ENCODE data around the gene LZIC.
"Not testable (repeated sequence)": the region's sequence is repeated elsewhere in the genome, so short reads cannot be mapped to it uniquely, and the experiment has no call there.

Gene LZIC

DNA sequence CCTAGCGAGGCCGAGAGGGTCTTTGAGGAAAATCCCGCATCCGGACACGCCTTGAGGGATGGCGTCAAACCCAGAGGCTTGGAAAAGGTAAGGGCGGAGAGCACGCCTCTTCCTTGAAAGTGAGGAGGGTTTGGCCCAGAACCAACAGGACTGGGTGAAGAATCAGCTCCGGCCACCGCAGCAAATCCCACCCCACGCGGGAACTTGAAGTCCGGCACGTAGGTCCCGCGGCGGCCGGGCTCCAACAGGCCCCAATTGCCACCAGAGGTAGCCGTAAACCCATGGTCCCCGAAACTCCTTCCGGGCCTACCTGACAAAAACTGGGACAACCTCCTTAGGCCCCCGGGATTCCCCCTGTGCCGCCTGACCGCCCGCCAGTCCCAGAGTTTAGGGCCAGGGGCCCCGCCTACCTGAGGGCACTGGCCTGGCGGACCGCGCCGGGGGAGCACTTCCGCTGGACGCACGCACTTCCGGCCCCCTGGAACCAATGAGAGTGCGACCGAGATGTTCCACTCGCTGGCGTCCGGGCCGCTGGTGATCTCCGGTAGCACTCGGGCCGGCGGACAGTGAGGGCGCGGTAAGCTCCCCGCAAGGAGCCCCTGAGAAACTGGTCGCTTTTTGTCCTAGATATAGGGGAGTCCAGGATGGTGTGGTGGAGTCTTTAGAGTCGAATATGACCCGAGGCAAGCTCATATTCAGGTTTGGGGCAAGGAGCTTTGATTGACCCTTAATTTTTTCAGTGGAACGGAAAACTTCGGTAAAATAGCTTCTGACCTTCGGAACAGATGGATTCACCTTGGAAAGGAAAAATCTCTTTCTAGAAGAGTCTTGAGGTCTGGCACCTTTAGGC, at the start of gene LZIC, which contains the start of gene NMNAT1:
Gene LZIC (minus strand): TSS at position 453 of the 850 bp plus-strand sequence. CDS start 6,772 bp downstream, outside the sequence.
Gene NMNAT1 (plus strand): TSS at position 537 of the 850 bp plus-strand sequence. CDS start 28,599 bp downstream, outside the sequence.
- peak; percentile 91 to 94 for DNase-seq

DNA sequence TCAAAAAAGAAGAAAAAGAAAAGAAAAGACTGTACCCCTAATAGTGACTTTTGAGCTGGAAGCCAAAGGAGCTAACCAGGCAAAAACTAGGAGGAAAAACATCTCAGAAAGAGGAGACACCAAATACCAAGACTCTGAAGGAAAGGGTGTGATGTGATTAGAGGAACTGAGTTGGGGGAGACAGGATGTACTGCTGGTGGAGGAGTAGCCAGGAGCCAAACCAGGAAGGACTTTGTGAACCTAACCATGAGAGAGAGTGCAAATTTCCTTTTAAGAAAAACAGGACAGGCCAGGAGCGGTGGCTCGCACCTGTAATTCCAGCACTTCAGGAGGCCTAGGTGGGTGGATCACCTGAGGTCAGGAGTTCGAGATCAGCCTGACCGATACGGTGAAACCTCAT, 49.7 kb upstream of the LZIC start:
- DNase-seq: no peak

DNA sequence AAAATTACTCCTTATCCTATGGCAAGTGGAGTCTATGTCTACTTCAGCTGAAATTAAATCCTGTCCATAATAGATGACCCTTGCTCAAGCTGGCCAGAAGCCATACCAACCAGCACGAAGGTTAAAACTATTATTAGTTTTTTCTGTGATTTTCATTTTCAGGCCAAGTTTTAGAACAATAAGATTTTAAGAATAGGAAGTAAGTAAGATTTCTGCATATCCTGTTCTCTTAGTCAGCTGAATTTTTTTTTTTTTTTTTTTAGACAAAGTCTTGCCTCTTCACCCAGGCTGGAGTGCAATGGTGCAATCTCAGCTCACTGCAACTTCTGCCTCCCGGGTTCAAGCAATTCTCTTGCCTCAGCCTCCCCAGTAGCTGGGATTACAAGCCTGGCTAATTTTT, 47.8 kb upstream of the LZIC start:
- DNase-seq: no peak

DNA sequence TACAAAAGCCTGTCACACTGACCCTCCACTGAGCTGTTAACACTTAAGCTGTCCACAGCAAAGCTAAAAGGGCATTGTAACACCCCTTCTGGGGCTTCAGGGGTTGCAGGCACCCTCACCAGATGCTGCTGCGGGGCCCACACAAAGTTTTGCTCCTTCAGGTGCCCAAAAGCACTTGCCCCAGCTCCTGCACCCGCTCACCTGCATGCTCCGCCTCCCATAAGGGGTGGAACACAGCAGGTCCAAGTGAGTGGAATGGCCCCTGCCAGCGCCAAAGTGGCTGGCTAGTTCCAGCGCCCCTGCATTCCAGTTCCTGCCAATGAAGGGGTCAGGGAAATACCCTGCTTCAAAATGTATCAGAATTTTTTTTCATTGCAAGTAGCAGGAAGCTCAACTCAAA, 46.6 kb upstream of the LZIC start:
- no peak for DNase-seq

DNA sequence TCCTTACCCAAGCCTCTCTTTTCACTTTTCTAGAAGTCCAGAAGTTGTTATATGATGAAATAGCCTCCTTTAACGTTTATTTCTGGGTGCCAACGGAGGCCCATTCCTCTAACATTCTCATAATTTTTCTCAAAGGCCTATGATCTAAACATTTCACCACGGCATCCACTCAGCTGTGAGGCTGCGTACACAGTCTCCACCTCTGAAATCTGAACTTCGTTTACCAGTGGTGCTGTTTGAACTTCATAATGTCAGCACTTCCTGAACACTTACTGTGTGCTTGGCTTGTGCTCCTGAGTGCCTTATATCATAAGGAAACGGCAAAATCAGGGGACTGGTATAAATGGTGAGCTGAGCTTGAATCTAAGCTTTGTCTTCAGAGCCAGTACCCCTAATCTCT, 41.8 kb upstream of the LZIC start:
- DNase-seq: no peak

DNA sequence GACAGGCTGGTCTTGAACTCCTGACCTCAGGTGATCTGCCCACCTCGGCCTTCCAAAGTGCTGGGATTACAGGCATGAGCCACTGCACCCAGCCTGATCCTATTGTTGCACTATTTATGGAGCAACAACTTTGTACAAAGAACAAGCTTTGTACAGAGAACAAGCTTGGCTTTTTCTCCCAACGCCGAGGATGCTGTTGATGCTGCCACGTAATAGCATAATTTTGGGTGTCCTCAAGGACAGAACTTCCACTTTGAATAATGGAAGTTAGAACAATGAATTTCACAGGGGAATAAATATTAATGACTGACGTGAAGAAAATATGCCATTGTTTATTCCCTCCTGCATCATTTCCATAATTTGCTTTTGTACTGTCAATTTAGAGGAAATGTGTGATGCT, 41.1 kb upstream of the LZIC start:
- DNase-seq: no peak

DNA sequence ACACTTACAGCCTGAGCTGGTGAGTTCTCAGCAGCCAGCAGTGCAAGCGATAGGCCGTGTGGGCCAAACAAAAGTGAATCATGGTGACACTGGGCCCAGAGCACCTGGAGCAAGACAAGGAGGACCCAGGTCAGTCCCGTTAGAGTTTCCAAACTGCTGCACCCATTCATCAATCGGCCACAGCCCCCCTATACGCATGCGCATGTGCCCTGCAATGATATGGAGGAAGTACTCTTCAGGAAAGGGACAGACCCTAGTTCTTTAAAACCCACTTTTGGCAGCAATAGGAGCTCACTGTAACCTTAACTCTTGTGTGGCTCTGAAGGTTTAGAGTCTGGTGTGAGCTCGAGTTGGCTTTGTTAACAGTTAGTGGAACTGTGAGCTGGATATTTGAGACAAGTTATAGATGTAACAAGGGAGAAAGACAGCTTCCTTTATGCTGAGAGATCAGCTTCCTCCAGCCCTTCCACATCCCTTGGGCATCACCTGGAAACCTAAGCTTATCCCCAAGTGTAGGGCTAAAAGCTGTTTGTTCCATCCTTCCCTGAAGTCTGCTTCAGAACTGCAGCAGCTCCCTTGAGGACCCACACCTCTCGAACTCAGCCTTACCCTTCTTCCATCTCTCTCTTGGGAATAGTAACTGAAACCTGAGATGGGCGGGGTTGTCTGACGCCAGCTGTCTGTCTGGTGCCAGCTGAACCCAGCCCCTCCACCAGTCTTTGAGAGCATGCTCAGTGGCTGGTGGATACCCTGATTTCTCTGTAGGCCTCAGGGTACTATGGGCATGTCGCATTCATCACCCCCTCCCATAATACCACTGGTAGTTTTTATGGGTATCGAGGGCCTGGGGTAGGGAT, 17.7 kb upstream of the LZIC start:
- no peak for DNase-seq

DNA sequence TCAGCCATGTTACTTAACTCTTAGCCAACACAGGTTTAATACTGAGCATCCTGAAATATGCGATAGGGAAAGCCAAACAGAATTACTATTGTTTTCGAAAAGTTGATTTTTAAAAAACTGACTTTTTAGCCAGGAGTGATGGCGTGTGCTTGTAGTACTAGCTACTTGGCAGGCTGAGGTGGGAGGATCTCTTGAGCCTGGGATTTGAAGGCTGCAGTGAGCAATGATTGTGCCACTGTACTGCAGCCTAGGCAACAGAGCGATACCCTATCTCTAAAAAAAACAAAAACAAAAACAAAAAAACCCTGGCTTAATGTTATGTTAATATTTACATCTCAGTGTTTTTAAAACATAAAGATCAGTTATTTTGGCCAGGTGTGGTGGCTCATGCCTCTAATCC, 16.8 kb upstream of the LZIC start:
- DNase-seq: no peak

DNA sequence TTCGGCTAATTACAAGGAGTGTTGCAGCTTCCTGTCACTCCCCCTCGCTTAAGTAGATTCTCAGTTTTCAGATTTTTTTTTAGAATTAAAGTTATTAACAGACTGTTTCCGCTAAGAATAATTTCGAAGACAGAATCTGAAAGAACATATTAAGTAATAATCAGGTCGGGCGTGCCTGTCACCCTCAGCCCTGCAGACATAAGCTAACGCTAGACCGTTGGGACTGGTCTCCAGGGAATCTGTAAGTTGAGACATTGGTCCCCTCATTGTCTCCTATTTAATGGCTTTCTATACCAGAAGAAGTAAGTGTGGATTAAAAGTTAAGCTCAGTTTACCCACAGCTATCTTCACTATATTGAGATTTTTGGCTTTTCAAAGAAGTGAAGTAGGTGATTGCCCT, 14.5 kb upstream of the LZIC start:
- no peak for DNase-seq

DNA sequence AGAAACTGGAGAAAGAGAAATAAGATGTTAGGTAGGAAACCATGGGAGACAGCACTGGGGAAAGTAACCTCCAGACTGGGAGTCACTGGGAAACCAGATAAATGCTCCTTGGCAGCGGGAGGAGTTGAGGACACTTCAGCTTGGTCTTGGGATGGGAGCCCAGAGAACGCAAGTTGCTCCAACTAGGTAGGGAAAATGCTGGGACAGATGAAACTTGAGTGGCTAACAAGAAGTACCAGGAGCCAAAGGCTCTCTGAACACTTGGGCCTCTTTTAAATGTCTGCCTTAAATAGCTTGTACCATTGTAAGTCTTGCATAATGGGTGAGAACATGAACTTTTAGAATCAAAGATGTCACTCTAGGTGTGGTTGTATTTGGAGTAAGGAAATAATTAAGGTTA, 3.1 kb upstream of the LZIC start:
- no peak for DNase-seq

DNA sequence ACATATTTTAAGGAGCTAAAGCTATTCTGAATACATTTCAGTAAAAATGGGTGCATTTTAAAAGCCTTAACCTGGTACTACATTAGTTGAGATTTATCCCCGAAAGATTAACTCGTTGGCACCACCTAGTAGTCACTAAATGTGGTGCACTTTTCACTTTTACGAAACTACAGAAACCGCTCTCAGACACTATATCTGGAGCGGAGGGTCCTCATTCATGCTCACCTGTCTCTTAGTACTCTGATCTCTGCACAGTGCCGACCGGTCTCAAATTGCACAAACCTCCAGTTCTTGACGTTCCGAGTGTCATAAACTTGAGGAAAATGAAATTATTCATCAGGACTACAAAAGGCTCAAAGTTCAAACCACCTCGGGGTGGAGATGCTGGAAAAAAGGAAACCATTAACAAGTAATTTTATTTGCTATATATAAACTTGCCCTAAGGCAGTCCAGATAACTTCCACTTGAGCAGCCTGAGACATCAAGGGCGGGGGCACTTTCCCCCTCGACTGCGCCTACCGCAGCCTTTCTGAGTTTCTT, 722 bp downstream of the LZIC start:
- DNase-seq: peak; percentile 9 to 29

DNA sequence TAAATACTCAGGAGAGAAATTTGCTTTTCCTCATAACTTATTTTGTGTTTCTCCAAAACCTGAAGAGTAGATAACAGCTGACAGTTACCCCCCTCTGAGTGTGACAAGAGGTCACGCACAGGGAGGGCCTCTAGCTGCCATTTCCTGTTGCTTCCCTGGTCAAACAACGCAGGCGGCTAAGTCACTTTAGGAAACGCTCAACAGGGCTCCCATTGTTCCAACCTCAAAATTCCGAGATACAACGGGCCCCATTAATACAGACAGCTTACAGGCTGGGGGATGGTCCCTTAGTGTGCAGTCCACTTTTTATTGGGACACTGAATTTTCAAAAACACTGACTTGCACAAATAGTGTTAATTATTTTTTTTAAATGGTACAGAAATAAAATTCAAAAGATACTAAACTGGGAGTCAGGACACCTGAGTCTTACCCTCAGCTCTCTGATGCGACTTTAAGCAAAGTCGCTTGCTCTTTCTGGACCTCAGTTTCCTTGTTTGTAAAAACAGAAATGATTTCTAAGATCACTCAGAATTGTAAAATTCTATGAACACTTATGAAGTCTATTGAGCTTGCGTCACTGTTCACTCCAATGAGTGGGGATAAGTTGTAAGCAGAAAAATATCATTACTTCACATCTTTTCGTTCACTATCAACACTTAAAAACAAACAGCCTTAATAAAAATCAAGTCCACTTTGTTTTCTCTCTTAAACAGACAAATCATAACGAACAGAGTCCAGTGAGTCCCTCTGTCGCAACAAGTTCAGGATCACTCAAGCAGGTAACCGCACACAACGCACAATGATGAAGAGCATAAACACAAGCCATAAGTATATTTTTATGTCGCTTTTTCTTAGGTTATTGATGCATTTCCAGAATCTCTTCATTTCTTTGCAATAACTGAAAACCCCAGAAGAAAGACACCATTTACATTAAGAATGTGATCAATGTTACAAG, 13.5 kb downstream of the LZIC start:
- DNase-seq: no peak

DNA sequence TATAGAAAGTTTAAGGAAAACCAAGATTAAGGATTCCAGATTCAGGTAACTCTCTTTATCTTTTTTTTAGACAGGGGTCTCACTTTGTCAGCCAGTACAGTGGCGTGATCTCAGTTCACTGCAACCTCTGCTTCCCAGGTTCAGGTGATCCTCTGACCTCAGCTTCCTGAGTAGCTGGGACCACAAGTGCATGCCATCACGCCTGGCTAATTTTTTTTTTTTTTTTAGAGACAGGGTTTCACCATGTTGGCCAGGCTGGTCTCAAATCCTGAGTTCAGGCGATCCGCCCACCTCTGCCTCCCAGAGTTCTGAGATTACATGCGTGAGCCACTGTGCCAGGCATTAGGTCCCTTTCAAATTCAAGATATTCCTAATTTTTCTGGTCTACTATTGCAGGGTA, 15.9 kb downstream of the LZIC start:
- DNase-seq: no peak

DNA sequence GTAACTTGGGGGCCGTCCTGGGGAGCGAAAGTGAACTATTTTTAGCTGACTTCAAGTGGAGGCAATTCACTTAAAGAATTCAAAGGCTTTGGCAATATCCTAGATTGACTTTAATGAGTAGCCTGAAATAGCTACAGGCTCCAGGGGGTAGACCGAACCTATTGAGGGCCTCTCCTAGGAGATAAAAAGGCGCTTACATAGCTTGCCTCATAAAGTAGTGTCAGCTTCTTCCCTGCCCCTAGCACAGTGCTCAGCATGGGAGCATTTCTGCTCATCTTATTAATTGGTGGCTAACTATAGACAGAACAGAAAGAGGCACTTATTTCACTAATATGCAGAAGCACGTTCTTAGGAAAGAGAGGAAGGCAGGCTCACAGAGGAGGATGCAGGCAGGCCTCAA, 20.8 kb downstream of the LZIC start:
- no peak for DNase-seq

DNA sequence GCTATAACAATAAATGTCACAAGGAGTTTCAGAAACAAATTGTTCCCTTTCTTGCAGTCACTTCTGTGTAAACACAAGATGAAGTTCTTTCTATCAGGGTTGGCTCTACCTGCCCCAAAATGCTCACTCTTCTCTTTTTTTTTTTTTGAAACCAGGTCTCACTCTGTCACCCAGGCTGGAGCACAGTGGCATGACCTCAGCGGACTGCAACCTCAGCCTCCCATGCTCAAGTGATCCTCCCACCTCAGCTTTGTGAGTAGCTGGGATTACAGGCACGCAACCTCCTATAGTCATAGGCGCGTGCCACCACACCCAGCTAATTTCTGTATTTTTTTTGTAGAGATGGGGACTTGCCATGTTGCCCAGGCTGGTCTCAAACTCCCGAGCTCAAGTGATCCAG, 22.6 kb downstream of the LZIC start:
- DNase-seq: no peak

DNA sequence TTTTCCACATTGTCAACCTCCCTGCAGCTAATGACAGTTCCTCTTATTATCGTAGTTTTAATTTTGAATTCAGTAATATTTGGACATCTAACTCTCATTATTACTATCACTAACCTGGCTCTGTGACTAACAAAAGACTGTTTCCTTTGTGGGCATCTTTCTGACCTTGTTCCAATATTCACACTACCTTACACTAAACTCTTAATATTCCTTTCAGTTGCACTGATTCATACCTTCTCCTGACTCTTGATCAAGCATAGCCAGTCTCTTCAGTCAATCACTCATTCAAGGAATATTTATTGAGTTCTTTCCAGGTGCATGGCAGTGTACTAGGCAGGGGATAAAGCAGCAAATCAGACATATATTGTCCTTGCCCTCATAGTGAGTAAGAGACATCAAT, 25.3 kb downstream of the LZIC start:
- DNase-seq: no peak

DNA sequence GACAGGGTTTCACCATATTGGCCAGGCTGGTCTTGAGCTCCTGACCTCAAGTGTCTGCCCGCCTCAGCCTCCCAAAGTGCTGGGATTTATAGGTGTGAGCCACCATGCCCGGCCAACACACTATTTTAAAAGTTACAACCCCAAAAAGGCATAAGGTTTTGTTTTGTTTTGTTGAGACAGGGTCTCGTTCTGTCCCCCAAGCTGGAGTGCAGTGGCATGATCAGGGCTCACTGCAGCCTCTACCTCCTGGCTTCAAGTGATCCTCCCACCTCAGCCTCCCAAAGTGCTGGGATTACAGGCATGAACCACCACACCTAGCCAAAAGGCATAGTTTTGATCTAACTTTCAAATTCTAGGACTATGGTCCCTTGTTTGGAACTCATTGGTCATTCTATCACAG, 25.7 kb downstream of the LZIC start:
- not testable (repeated sequence) for DNase-seq

DNA sequence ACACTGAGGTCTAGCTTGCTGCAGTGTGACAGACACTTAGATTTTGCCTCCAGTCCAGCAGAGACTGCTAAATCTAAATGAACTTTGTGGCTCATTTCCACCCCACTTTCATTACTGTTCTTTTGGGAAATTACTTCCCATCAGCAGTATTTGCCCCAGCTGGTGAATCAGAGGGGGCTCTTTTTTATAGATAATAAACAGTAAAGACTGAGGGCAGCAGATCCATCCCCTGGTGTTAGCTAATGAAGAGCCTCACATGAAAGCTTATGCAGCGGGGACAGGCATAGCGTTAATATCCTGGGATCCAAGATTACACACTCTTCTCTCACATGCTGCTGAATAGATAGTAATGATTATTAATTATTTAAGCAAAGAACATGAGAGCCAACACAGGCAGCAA, 26.7 kb downstream of the LZIC start:
- DNase-seq: no peak

DNA sequence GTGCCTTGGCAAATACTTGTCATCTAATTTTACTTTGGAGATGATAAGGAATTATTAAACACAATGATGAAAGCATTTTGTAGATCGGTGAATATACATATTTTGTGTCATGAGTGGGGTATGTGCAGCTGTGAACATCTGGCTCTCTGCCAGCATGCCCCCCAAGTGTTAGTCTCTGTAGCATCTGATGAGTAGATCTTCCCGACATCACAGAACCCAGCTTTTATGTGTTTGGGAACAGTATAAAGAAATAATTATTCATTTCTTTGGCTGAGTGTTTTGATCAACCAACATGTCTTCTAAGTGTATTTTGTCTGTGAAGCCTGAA, 28.6 kb downstream of the LZIC start:
- DNase-seq: no peak

DNA sequence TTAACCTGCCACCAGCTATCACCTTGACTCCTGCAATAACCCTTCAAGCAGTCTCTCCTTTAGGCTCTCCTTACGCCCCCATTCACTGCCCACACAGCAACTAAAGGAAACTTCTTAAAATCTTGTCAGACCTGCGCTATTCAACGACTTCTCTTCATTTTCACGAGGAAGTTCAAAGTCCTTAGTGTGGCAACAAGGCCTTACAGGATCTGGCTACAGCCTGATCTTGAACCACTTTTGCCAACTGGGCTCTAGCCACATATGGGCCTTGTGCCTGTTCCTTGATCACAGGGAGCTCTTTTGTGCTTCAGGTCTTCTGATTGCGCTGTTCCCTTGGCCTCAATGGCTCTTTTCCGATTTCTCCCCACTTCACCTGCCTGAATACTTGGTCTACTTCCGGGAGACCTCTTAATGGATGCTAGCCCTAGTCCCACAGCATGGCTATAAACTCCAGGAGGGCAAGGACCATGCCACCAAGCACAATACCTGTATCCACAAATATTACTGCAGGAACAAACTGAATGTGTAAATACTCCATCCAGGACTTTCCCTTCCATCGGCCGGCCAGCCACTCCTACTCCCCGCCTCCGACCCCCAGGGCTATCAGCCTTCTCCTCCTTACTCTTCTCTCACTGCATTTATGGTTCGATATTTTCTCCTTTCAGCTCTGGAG, 30.8 kb downstream of the LZIC start:
- DNase-seq: no peak

DNA sequence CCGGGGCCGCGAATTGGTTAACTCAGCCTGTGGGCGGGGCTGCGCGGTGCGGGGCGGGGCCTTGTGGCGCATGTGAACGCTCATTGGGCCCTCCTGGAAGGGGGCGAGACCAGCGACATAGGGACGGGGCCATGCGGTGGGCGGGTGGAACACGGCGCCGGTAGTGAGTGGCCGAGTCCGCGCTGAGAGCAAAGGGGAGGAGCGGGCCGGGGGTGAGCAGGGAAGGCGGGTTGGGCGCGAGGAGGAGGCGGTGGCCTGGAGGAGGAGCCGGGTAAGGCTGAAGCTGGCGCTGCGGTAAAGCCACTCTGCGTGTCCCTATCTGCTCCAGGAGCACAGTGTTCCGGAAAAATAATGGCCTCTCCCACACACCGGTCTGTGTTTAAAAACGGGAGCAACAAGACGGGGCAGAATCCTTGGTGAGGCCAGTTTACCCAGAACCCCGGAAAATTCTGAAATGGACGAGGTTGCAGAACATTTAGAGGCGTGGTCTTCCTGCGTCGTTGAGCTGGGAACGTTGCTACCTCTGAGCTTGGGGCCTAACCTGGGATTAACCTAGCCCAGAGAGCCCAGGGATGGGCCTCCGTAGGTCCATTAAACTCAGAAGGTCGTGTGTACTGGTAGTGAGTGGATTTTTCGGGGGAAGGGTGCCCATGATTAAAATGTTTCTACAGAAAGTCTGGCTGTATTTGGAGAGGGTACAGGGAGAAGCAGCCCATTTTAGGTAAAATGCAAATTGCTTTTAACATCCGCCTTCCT, 32.6 kb downstream of the LZIC start:
- DNase-seq: peak; percentile 100
